ENCODE data around the gene CCDC88B. TPM values are rescaled to one million over a fixed set of nuclear protein-coding genes. Genes with fewer than 3 reads are reported as not detected.

CCDC88B gene
- total and polyA plus RNA-seq, 9 of the 15 experiments (the other 6 are each of a cell fraction or from before 2014, with no cell fraction given): 0.13 to 18.1 (median 7.9) TPM

DNA sequence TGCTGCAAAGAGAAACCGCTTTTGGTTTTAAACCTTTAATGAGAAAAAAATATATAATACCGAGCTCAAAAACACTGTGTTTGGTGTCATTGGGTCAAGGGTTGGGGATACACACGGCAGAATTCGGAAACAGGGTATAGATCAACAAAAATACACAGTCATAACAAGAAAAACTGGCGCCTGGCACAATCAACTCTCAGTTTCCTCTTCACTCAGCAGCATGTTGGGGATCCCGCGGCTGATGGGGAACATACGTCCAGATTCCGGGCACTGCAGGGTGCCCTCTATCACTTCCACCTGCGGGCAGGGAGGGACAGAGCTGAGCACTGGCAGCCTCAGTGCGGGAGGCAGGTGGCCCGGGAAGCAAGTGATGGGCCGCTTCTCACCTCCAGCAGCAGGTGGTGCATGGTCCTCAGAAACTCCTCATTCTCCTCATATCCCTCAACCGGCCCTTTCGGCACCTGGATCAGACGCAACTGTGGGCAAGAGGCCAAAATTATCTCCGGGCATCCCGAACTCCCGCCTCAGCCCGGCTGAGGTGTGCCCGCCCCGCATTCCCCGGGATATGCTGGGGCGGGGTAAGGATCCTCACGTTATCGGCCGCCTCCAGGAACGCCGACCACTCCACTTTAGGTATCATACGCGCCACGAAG, 23.2 kb upstream of the CCDC88B start (continued):
- TF ChIP-seq, protein P1, sequence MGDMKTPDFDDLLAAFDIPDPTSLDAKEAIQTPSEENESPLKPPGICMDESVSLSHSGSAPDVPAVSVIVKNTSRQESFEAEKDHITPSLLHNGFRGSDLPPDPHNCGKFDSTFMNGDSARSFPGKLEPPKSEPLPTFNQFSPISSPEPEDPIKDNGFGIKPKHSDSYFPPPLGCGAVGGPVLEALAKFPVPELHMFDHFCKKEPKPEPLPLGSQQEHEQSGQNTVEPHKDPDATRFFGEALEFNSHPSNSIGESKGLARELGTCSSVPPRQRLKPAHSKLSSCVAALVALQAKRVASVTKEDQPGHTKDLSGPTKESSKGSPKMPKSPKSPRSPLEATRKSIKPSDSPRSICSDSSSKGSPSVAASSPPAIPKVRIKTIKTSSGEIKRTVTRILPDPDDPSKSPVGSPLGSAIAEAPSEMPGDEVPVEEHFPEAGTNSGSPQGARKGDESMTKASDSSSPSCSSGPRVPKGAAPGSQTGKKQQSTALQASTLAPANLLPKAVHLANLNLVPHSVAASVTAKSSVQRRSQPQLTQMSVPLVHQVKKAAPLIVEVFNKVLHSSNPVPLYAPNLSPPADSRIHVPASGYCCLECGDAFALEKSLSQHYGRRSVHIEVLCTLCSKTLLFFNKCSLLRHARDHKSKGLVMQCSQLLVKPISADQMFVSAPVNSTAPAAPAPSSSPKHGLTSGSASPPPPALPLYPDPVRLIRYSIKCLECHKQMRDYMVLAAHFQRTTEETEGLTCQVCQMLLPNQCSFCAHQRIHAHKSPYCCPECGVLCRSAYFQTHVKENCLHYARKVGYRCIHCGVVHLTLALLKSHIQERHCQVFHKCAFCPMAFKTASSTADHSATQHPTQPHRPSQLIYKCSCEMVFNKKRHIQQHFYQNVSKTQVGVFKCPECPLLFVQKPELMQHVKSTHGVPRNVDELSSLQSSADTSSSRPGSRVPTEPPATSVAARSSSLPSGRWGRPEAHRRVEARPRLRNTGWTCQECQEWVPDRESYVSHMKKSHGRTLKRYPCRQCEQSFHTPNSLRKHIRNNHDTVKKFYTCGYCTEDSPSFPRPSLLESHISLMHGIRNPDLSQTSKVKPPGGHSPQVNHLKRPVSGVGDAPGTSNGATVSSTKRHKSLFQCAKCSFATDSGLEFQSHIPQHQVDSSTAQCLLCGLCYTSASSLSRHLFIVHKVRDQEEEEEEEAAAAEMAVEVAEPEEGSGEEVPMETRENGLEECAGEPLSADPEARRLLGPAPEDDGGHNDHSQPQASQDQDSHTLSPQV (IDR thresholded peaks at IDR 0.05): peak; percentile 34; the same call in 1 of the 2 replicates
- TF ChIP-seq, protein P2, sequence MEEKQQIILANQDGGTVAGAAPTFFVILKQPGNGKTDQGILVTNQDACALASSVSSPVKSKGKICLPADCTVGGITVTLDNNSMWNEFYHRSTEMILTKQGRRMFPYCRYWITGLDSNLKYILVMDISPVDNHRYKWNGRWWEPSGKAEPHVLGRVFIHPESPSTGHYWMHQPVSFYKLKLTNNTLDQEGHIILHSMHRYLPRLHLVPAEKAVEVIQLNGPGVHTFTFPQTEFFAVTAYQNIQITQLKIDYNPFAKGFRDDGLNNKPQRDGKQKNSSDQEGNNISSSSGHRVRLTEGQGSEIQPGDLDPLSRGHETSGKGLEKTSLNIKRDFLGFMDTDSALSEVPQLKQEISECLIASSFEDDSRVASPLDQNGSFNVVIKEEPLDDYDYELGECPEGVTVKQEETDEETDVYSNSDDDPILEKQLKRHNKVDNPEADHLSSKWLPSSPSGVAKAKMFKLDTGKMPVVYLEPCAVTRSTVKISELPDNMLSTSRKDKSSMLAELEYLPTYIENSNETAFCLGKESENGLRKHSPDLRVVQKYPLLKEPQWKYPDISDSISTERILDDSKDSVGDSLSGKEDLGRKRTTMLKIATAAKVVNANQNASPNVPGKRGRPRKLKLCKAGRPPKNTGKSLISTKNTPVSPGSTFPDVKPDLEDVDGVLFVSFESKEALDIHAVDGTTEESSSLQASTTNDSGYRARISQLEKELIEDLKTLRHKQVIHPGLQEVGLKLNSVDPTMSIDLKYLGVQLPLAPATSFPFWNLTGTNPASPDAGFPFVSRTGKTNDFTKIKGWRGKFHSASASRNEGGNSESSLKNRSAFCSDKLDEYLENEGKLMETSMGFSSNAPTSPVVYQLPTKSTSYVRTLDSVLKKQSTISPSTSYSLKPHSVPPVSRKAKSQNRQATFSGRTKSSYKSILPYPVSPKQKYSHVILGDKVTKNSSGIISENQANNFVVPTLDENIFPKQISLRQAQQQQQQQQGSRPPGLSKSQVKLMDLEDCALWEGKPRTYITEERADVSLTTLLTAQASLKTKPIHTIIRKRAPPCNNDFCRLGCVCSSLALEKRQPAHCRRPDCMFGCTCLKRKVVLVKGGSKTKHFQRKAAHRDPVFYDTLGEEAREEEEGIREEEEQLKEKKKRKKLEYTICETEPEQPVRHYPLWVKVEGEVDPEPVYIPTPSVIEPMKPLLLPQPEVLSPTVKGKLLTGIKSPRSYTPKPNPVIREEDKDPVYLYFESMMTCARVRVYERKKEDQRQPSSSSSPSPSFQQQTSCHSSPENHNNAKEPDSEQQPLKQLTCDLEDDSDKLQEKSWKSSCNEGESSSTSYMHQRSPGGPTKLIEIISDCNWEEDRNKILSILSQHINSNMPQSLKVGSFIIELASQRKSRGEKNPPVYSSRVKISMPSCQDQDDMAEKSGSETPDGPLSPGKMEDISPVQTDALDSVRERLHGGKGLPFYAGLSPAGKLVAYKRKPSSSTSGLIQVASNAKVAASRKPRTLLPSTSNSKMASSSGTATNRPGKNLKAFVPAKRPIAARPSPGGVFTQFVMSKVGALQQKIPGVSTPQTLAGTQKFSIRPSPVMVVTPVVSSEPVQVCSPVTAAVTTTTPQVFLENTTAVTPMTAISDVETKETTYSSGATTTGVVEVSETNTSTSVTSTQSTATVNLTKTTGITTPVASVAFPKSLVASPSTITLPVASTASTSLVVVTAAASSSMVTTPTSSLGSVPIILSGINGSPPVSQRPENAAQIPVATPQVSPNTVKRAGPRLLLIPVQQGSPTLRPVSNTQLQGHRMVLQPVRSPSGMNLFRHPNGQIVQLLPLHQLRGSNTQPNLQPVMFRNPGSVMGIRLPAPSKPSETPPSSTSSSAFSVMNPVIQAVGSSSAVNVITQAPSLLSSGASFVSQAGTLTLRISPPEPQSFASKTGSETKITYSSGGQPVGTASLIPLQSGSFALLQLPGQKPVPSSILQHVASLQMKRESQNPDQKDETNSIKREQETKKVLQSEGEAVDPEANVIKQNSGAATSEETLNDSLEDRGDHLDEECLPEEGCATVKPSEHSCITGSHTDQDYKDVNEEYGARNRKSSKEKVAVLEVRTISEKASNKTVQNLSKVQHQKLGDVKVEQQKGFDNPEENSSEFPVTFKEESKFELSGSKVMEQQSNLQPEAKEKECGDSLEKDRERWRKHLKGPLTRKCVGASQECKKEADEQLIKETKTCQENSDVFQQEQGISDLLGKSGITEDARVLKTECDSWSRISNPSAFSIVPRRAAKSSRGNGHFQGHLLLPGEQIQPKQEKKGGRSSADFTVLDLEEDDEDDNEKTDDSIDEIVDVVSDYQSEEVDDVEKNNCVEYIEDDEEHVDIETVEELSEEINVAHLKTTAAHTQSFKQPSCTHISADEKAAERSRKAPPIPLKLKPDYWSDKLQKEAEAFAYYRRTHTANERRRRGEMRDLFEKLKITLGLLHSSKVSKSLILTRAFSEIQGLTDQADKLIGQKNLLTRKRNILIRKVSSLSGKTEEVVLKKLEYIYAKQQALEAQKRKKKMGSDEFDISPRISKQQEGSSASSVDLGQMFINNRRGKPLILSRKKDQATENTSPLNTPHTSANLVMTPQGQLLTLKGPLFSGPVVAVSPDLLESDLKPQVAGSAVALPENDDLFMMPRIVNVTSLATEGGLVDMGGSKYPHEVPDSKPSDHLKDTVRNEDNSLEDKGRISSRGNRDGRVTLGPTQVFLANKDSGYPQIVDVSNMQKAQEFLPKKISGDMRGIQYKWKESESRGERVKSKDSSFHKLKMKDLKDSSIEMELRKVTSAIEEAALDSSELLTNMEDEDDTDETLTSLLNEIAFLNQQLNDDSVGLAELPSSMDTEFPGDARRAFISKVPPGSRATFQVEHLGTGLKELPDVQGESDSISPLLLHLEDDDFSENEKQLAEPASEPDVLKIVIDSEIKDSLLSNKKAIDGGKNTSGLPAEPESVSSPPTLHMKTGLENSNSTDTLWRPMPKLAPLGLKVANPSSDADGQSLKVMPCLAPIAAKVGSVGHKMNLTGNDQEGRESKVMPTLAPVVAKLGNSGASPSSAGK (IDR thresholded peaks at IDR 0.05): no peak
- no peak for TF ChIP-seq NFYB (IDR thresholded peaks at IDR 0.05; ENCODE audit: extremely low read depth, insufficient read length)
- TF ChIP-seq, protein P3, sequence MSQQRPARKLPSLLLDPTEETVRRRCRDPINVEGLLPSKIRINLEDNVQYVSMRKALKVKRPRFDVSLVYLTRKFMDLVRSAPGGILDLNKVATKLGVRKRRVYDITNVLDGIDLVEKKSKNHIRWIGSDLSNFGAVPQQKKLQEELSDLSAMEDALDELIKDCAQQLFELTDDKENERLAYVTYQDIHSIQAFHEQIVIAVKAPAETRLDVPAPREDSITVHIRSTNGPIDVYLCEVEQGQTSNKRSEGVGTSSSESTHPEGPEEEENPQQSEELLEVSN (IDR thresholded peaks at IDR 0.05; ENCODE audit: borderline replicate concordance in 1 of 2, extremely low read depth in 1 of 2, insufficient read depth in 1 of 2, insufficient read length in 1 of 2, low read depth in 1 of 2, low read length in 1 of 2, poor library complexity in 1 of 2, severe bottlenecking in 1 of 2): peak; percentile 3 to 44
- TF ChIP-seq, protein P4, sequence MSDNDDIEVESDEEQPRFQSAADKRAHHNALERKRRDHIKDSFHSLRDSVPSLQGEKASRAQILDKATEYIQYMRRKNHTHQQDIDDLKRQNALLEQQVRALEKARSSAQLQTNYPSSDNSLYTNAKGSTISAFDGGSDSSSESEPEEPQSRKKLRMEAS (CRISPR knock-in tag; IDR thresholded peaks at IDR 0.05): peak; percentile 45; the same call in 1 of the 2 replicates
- no peak for TF ChIP-seq WHSC1 (IDR thresholded peaks at IDR 0.05; ENCODE audit: low read length)
- TF ChIP-seq CTBP1 (IDR thresholded peaks at IDR 0.05; ENCODE audit: borderline replicate concordance): peak; percentile 84; the same call in 1 of the 2 replicates
